ENCODE results near the gene PARP6.
"Not testable (repeated sequence)": the region's sequence is repeated elsewhere in the genome, so short reads cannot be mapped to it uniquely, and the experiment has no call there.

Gene PARP6

DNA sequence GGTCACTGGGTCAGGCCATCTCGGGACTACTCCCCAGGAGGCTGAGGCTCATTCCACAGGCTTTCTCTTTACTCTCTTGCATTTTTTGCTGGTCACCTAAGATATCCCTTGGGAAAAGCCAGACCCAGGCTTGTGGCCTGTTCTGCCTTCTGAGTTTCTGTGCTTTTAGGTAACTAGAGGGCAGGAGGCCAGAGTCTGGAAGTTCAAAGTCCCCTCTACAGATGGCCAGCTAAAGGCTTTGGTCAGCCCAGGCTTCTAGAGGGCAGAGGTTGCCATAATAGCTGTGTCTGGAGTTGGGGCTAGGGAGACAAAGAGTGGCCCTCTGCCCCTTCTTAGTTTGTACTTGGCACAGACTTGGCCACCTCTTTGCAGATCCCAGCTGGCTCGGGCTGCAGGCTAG lies 8.4 kb upstream of the PARP6 start:
- DNase-seq: no peak

DNA sequence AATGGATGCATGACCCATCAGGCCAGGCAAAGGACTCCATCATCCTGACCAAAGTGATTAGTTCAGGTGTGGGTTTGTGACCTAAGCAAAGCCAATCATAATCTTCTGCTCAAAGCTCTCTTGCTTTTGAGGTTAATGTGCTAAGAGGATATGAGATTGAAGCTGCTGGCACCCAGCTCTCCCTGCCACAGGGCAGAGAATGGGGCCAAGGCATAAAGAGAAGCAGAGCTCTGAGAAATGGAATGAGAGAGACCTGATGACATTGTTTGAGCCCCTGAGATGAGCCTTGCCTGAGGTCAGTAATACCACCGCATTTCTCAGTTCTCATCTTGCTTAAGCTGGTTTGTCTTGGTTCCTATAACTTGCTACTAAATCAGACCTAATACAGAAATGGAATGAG lies 6.4 kb upstream of the PARP6 start:
- DNase-seq: no peak

DNA sequence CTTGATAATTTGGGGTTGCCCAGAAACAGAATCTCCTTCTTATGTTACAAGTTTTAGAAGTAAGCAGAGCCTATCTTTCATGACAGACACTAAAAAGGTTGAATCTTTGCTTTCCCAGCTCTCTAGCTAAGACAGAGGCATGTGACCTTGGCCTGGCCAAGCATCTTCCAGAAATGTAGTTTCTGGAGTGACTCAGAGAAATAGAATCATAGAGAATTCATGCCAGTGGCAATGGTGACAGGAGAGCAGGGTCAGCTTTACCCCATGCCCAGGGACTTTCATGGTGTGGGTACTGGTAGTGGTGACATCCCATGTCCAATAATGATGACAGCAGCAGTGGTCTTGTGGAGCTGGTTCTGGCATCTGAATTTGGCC lies 4.0 kb upstream of the PARP6 start:
- DNase-seq: no peak

DNA sequence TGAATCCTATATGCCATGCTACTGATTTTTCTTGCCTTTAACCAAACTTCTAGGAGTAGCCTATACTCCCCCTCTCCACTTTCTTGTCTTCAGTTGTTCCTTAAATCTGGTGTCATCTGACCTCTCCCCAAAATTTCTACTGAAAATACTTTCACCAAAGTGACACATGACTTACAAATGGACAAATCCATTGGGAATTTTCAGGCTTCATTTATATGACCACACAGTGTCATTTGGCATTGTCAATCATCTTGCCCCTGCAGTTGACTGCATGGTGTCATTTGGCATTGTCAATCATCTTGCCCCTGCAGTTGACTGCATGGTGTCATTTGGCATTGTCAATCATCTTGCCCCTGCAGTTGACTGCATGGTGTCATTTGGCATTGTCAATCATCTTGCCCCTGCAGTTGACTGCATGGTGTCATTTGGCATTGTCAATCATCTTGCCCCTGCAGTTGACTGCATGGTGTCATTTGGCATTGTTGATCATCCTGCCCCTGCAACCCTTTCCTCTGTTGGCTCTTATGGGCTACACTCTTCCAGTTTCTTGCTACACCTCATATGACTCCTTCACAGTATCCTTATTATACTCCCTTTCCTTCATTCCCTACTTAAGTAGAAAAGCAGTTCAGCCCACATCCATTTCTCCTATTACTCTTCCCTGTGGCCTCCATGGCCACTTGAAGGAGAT lies 3.4 kb upstream of the PARP6 start:
- not testable (repeated sequence) for DNase-seq

DNA sequence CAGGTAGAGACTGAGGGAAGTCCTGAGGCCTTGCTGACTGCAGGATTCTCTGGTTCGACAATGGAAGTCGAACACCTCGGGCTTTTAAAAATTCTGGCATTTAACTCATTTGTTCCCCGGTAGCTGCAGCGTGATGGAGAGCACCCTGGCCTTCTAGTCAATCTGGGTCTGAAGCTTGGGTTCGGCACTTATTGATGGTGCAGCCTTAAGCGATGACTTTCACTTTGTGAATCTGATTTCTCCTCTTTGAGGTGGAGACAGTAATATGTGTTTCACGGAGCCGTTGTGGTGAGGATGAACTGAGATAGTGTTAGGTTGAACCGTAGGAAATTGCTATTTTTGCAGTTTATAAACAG lies 621 bp upstream of the PARP6 start:
- DNase-seq: no peak

DNA sequence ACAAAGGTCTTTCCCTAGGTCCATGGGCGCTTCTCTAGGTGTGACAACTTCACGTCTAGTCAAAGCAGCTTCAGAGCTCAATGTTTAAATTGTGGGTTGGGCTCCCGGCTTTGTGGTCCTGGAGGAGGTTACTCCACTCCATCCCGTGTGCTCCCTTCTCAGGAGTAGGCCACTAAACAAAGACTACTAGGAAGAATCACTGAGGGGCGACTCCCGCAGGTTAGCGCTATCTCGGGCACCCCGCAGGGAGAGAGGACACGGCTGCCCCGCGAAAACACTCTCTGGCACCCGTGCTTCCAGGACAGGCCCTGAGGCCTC lies 500 bp downstream of the PARP6 start:
- no peak for DNase-seq

DNA sequence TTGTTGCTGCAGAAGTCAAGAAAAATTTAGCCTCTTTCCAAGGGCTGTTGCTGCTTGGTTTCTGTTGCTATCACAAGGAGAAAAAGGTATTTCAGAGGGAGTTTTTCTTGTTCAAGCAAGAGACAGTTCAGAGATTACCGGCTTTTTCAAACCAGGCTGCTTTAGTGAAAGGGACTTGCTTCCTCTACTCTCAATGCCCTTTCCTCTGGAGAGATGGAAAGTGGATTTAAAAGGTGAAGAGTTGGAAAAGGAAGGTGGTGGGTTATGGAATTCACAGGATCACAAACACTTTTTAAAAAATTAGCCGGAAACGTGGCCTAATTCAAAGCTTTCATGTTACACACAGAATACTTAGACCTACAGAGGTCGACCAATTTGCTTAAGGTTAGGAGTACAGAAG lies 1.1 kb downstream of the PARP6 start:
- no peak for DNase-seq

DNA sequence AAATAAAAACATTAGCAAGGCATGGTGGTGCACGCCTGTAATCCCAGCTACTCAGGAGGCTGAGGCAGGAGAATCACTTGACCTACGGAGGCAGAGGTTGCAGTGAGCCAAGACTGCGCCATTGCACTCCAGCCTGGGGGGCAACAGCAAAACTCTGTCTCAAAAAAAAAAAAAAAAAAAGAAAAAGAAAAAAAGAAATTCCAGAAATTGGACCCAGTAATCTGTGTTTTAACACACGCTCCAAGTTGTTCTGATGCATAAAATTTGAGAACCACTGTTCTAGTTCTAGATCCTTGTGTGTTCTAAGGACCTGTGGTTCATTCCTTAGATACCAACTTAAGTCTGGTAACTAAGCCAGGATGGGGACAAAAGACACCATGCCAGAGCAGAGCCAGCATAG lies 2.6 kb downstream of the PARP6 start:
- no peak for DNase-seq

DNA sequence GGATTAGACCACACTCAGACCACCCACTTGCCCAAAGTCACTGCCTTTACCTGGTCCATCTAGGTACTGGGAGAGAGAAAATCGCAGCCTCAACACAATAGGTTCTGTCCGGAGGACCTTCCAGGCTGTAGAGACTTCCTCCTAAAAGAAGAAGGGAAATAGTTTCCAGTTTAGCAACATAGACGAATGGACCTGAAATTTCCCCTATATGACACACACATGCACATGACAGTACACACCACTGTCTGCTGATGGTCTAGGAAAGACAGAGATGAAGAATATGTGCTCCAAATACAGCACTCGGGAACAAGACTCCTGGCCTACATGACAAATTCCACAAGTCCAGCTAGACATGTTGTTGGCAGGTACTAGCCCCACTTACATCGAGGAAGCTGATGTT lies 7.3 kb downstream of the PARP6 start:
- DNase-seq: no peak

DNA sequence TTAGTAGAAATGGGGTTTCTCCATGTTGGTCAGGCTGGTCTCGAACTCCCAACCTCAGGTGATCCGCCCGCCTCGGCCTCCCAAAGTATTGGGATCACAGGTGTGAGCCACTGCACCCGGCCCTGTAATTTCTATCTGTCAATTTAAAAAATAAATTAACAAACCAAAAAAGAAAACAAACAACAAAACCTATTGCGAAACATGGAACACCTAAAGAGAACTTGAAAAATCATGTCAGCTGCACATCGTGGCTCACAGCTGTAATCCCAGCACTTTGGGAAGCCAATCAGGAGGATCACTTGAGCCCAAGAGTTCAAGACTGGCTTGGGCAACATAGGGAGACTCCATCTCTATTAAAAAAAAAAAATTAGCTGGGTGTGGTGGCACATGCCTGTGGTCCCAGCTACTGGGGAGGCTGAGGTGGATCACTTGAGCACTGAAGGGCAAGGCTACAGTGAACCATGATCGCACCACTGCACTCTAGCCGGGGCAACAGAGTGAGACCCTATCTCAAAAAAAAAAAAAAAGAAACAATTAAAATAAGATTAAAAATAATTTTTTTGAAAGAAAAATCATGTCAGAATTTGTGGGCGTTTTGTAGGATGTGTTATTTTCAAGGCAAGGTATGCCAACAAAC lies 19.6 kb downstream of the PARP6 start:
- DNase-seq: no peak

DNA sequence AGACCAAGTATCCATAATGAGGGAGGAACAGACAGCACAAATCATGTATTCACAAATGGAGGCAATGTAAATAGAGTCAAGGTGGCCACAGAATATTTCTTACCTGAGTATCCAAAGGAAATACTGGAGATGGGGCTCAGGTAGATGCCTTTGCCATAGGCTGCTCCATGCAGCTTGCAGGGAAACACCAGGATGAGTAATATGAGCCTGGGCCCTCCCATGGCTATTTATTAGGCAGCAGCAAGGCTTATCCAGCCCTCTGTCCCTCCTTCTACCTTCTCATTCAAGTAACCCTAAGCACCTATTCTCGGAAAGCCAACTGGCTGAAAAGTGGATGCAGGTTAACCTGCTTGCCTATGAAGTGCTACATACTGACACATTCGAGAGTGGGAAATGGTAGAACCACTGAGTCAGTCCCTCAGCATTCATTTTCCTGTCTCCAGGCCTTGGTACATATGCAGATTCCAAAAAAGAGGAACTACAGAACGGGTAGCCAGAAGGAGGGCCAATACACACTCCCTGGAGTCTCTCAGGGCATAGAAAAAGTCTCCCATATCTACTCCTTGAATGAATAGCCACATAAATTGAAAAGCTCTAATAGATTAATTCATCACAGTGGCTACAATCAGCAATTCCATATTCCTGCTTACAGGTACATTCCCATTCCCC lies 23.1 kb downstream of the PARP6 start:
- DNase-seq: no peak

DNA sequence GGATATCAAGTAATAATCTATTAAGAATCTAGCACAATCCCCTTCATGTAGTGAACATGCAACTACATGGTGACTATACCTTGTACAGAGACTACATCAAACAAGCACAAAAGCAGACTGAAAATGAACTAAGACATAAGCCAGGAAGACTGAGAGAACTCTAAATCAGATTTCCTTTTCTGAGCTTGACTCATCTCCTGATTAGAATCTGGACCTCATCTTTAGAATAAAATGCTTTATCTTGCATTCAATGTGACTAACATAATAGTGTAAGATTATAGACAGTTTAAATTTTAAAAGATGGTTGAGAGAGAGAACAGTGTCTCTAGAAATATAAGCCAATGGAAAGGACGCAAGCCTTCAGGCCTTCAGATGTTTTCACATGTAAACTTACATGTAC lies 23.8 kb downstream of the PARP6 start:
- DNase-seq: no peak

DNA sequence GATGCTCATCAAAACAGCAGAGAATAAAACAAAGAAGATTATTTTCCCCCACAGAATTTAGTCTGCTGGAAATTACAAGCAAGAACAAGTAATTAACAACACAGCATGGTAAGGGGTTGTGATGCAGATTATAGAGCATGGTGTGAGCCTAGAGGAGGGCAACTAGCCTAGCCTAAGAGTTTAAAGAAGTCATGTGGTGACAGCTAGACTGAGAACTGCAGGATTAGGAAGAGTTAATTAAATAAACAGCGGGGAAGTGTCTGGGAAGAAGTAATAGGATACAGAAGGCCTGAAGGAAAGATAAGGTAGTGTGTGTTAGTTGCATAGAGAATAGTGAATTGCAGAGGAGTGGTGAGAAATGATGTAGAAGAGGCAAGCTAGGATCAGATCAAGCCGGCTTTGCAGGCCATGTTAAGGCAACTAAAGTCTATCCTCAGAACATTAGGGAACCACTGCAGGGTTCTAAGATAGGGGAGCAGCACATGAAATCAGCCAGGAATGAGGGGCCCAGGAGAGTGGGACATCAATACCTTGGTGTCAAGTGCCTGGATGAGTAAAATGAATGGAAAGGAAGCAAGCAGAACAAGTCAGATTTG lies 29.5 kb downstream of the PARP6 start:
- no peak for DNase-seq

DNA sequence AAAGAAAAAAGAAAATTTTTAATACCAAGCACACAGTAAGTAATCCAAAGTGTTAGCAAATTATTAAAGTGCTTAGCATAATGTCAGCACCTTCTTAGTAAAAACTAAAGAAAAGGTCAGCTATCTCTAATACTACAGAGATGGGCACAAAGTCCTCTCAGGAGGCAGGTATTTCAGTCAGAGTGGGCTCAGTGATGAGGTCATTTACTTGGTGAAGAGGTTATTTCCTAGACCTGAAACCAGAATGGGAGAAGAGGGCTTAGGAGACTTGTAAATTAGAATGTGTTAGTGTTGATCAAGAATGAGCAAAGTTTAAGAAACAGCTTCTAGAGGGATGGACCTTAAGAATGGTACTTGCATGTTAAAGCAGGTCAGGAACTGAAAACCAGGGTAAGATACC lies 32.7 kb downstream of the PARP6 start:
- no peak for DNase-seq

DNA sequence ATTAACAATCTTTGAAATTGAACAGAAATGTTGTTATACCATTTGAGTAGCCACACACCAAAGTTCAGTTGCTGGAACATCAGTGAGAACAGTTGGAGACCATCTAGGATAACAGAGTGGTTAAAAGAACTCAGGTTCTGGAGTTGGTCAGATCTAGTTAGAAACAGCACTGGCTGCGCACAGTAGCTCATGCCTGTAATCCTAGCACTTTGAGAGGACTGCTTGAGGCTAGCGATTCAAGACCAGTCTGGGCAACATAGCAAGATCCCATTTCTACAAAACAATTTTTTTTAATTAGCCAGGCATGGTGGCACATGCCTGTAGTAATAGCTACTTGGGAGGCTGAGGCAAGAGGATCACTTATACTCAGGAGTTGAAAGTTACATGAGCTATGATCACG lies 33.8 kb downstream of the PARP6 start:
- no peak for DNase-seq

DNA sequence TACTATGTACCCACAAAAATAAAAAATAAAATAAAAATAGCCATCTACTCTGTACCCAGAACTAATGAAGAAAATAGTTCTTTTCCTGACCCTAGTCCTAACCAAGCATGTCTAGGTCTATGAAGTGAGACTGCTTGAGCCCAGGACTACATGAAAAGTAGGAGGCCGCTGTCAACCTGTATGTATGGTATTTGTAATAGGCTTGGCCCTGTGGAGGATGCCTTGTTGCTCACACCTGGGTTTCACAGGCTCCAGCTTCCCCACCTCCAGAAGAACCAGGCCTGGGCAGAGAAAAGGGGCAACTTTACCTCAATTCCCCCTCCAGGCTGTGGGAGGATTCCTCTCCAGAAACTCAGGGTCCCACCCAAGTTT lies 34.5 kb downstream of the PARP6 start:
- DNase-seq: no peak

DNA sequence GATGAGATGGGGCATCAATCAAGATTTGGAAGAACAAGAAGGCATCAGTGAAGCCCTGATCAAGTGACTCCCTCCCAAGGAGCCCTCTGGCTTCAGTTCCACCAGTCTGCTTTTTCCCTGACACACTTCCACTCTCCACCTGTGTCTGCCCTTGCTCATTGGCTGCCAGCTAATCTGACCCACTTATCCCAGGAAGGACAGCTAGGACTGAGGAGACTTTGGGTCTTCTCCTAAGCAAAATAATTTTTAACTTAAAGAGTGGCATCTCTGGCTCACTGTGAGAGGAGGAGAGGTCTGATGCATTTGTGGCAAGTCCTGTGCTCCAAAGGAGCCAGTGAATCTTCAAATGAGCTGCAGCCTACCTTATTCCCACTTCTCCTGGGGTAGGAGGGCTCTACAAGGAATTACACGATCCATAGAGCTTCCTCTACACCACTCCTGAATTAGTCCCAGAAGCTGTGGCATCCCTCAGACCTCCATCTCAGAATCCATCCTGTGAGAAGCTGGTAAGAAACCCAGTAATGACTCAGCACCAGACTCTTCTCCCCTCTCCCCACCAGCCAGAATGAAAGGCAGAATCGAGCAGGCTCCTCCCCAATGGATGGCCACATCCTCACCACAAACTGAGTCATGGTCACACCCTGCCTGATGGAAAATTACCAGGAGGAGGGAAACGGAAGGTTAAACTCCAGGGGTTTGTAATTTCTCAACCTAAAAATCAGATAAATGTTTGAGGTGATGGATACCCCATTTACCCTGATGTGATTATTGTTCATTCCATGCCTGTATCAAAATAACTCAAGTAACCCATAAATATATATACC lies 35.1 kb downstream of the PARP6 start:
- peak; percentile 78 for DNase-seq

DNA sequence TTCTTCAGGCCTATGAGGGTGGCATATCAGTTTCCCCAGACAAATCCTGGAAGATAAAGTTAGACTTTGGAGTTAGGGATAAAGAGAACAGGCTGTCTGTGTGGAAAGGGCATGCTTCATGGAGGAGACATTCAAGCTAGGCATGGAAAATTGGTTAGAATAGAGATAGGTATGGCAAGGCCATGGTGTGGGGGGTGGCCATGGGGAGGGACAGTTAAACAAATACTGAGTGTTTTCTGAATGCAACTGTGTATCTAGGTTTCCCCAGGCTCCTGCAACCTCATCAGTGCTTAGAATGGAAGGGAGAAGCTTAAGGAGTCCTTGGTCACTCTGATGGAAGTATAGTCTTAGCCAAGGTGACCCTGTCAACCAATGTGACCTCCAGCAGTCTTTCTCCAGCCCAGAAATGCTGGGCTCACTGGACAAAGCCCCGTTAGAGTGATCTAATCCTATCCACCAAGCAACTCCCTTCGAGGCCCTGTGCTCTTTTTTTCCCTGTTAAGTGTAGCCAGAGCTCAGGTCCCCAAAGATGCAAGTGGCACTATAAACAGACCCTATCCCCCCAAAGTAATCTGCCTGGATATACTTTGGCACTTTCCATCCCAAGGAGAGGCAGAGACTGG lies 35.9 kb downstream of the PARP6 start:
- no peak for DNase-seq

DNA sequence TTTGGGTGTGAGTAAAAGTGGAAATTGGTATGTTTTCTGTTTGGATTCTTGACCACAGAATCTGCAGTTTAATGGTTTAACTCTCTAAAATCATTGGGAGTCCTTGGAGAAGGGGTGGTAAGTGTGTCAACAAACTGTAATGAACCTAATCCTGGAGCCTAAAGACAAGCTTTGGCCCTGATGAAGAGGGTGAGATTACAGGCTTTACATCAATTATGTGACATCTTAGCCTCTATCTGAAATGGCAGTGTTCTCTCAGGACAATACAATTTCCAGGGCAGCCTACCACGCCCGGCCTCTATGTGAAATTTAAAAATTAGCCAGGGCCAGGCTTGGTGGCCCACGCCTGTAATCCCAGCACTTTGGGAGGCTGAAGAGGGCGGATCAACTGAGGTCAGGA lies 37.1 kb downstream of the PARP6 start:
- no peak for DNase-seq

DNA sequence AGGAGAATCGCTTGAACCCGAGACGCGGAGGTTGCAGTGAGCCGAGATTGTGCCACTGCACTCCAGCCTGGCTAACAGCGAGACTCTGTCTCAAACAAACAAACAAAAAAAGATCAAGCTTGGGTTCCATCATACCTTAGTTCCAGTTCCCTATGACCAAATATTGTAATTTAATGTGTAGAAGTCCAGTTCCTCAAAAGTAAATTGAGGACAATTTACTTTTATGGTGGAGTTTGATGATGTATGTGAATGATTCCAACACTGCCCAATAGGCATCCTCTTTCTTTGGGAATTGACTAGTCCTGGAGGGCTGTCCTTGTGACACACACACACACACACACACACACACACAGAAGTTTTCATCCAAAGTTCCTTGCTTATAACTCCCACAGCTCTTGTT lies 38.6 kb downstream of the PARP6 start:
- no peak for DNase-seq

DNA sequence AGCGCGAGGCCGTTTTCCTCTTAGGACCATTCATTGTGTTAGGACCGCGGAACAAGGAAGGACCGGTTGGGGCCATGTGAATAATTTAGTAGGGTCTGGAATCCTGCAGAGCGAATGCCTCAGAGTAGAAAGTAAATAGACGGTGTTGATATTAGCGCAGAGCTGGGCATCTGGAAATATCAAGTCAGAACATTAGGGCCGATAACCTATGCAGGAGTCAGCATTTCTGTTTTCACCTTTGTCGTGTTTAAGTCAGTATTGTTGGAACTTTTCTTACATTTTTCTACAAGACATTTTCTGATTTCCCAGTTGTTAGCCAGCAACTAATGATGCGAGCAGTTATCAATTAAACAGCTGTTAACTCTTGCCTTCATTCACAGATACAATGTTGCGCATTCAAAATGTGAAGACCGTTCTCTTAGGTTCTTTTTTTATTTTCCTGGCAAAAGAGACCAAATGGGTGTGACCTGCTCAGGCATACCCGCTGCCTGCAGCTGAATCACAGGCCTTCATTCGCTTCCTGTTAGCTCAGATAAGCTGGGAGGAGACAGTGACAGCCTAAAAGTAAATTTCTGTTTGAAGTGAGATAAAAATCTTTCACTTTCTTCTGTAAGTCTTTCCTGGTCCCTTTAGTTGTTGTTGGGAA lies 40.4 kb downstream of the PARP6 start:
- peak; percentile 47 for DNase-seq

DNA sequence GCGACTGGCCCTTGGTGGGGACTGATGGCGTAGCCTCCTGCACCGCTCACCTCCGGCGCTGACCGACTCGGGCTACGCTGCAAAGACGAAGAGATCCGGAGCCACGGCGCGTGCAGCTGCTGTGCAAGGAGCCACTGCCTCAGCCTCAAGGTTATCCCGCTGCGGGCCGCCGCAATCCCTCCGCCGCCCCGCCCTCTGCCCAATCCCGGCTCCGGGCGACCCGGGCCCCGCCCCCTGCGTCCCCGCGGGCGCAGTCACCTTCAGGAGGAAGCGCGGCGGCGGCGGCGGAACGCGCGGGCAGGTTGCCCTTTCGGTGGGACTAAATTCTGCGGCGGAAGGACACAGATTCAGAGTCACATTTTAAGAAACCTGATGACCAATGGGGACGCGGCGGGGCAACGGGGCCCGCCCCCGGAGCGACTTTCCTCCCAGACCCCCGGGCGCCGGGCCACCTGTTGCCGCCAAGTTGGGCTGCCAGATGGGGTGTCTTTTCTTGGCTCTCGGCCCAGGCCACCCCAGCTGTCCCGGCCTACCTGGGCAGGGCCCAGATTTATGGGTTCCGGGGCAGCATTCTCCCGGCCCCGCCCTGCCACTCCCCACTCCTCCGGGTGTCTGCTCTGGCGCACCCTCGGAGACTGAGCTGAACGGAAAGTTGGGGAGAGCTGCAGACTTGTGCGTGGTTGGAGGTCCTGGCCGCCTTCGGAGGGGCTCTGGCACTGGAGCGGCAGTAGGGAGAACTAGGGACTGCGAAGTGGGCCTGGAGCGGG lies 41.1 kb downstream of the PARP6 start, which contains the start of gene PKM:
TSS of gene PKM (minus strand) at position 125 of the 767 bp plus-strand sequence. CDS start 12,093 bp downstream, outside the sequence.
- peak; percentile 95 for DNase-seq
